ENCODE results near the gene SH3BP1. TPM values are rescaled to one million over a fixed set of nuclear protein-coding genes. Genes with fewer than 3 reads are reported as not detected.

SH3BP1 gene
- total and polyA plus RNA-seq, 2 of the 13 experiments (the other 11 are each of a cell fraction or from before 2014, with no cell fraction given) = 8.4 to 18.5 TPM

GRCh38 chr22:37608477-37609239, 30.8 kb upstream of the SH3BP1 start, which contains the start of gene GGA1 (continued):
- TF ChIP-seq ZNF281 (CRISPR knock-in tag; IDR thresholded peaks at IDR 0.05; ENCODE audit: borderline replicate concordance) (peak; percentile 96), RBFOX2 (IDR thresholded peaks at IDR 0.05; ENCODE audit: low read depth, low read length) (peak; percentile 91), YEATS4 (CRISPR knock-in tag; IDR thresholded peaks at IDR 0.05; ENCODE audit: borderline replicate concordance) (peak; percentile 89), SMAD9 (CRISPR knock-in tag; IDR thresholded peaks at IDR 0.05) (no peak), TEAD2 (CRISPR knock-in tag; IDR thresholded peaks at IDR 0.05) (no peak), TSC22D2 (CRISPR knock-in tag; IDR thresholded peaks at IDR 0.05; ENCODE audit: borderline replicate concordance) (0 out of 2 replicates have a peak, but pooled peaks have one; percentile 47), BRD4 (CRISPR knock-in tag; IDR thresholded peaks at IDR 0.05) (no peak), KDM1A (CRISPR knock-in tag; IDR thresholded peaks at IDR 0.05) (no peak), HHEX (CRISPR knock-in tag; IDR thresholded peaks at IDR 0.05) (no peak), SPEN (CRISPR knock-in tag; IDR thresholded peaks at IDR 0.05; ENCODE audit: low read depth) (peak; percentile 59; the same call in 1 of the 2 replicates), TARDBP (CRISPR knock-in tag; IDR thresholded peaks at IDR 0.05) (peak; percentile 94), NFKBIZ (CRISPR knock-in tag; IDR thresholded peaks at IDR 0.05) (peak; percentile 55; the same call in 1 of the 2 replicates), KAT8 (CRISPR knock-in tag; IDR thresholded peaks at IDR 0.05) (peak; percentile 95), NR2C2 (CRISPR knock-in tag; IDR thresholded peaks at IDR 0.05; ENCODE audit: borderline replicate concordance) (peak; percentile 92), ZNF691 (CRISPR knock-in tag; IDR thresholded peaks at IDR 0.05; ENCODE audit: borderline replicate concordance, low read depth) (peak; percentile 42; the same call in 1 of the 2 replicates), MIER3 (CRISPR knock-in tag; IDR thresholded peaks at IDR 0.05; ENCODE audit: borderline replicate concordance) (peak; percentile 84; the same call in 1 of the 2 replicates), STAG1 (CRISPR knock-in tag; IDR thresholded peaks at IDR 0.05) (no peak), ZFP91 (CRISPR knock-in tag; IDR thresholded peaks at IDR 0.05; ENCODE audit: borderline replicate concordance) (peak; percentile 99), KDM5A (IDR thresholded peaks at IDR 0.05; ENCODE audit: borderline replicate concordance, low read length) (peak; percentile 91), ZNF354B (CRISPR knock-in tag; IDR thresholded peaks at IDR 0.05) (no peak), SIX1 (CRISPR knock-in tag; IDR thresholded peaks at IDR 0.05; ENCODE audit: borderline replicate concordance) (no peak), ZNF256 (CRISPR knock-in tag; conservative IDR thresholded peaks at IDR 0.05) (peak; percentile 54; the same call in 1 of the 2 replicates), SALL2 (CRISPR knock-in tag; IDR thresholded peaks at IDR 0.05) (peak; percentile 62), ZBTB37 (CRISPR knock-in tag; IDR thresholded peaks at IDR 0.05) (no peak)

Measured in HepG2 (cell line).